MM.1S (cell line): ENCODE measurements around the gene PIP5K1A.

Source experiments
- DNase-seq: peaks from one replicate; pipeline ENCODE4 v3.0.0-alpha.2; 2015
- H2AFZ ChIP-seq: fragments of 300-600 bp; sonication (generic); 2 replicates; pipeline ENCODE4 v1.6.0; 2016; ENCODE audit warnings: antibody characterized with exemption, low read length
- H3F3A ChIP-seq: fragments of 300-600 bp; sonication (generic); 2 replicates; pipeline ENCODE4 v1.6.1; 2016; ENCODE audit warnings: mild to moderate bottlenecking, antibody characterized with exemption, low read length, moderate library complexity, mixed read lengths; ENCODE audit not compliant: insufficient read depth
- H3K27ac ChIP-seq: fragments of 300-600 bp; sonication (generic); 2 replicates; pipeline ENCODE4 v1.5.1; 2016; ENCODE audit warnings: mild to moderate bottlenecking, low read length
- H3K27me3 ChIP-seq: fragments of 300-600 bp; sonication (generic); replicated peaks from 2 replicates; pipeline ENCODE4 v1.6.0; 2016; ENCODE audit warnings: low read length; ENCODE audit not compliant: insufficient read depth
- H3K36me3 ChIP-seq: fragments of 300-600 bp; sonication (generic); replicated peaks from 2 replicates; pipeline ENCODE4 v1.6.1; 2016; ENCODE audit warnings: mild to moderate bottlenecking, low read length, mixed read lengths; ENCODE audit not compliant: insufficient read depth
- H3K4me1 ChIP-seq: fragments of 300-600 bp; sonication (generic); 2 replicates; pipeline ENCODE4 v1.6.1; 2016; ENCODE audit warnings: low read length, mixed read lengths
- H3K4me2 ChIP-seq: fragments of 300-600 bp; sonication (generic); 2 replicates; pipeline ENCODE4 v1.6.0; 2016; ENCODE audit warnings: low read depth, low read length
- H3K4me3 ChIP-seq: fragments of 300-600 bp; sonication (generic); 2 replicates; pipeline ENCODE4 v1.5.1; 2016; ENCODE audit warnings: low read length, mixed read lengths
- H3K79me2 ChIP-seq: fragments of 300-600 bp; sonication (generic); 2 replicates; pipeline ENCODE4 v1.6.1; 2016; ENCODE audit warnings: mixed run types, low read length, mixed read lengths
- H3K9ac ChIP-seq: fragments of 300-600 bp; sonication (generic); 2 replicates; pipeline ENCODE4 v1.6.1; 2016; ENCODE audit warnings: low read length, mixed read lengths
- H3K9me2 ChIP-seq: fragments of 300-600 bp; sonication (generic); replicated peaks from 2 replicates; pipeline ENCODE4 v1.6.1; 2016; ENCODE audit warnings: mild to moderate bottlenecking, low read length, mixed read lengths; ENCODE audit not compliant: insufficient read depth
- H3K9me3 ChIP-seq: fragments of 300-600 bp; sonication (generic); replicated peaks from 2 replicates; pipeline ENCODE4 v1.6.1; 2016; ENCODE audit warnings: mild to moderate bottlenecking, low read length, mixed read lengths; ENCODE audit not compliant: insufficient read depth
- H4K20me1 ChIP-seq: fragments of 300-600 bp; sonication (generic); 2 replicates; pipeline ENCODE4 v1.6.1; 2016; ENCODE audit warnings: mild to moderate bottlenecking, low read length, moderate library complexity, mixed read lengths; ENCODE audit not compliant: insufficient read depth
- CTCF ChIP-seq: fragments of 300-600 bp; sonication (generic); IDR thresholded peaks from 2 replicates; pipeline ENCODE4 v1.5.1; 2016; ENCODE audit warnings: antibody characterized with exemption, low read length, mixed read lengths
- EZH2 ChIP-seq: fragments of 300-600 bp; sonication (generic); optimal IDR thresholded peaks from 2 replicates; pipeline ENCODE3; 2017; ENCODE audit warnings: low read depth, mild to moderate bottlenecking, antibody characterized with exemption, low read length, mixed read lengths
- EZH2phosphoT487 ChIP-seq: fragments of 300-600 bp; sonication (generic); IDR thresholded peaks from 2 replicates; pipeline ENCODE4 v1.6.1; 2018; ENCODE audit warnings: antibody characterized with exemption, low read length

The PIP5K1A gene

GRCh38 chr1:151254217-151255213 lies 56.2 kb downstream of the PIP5K1A start, which contains the start of gene PSMD4:
Gene PSMD4 (plus strand): TSS chr1:151254734. CDS start chr1:151254783, 49 bp downstream.
- Histone ChIP-seq H3K27ac (peak within 1 kb of the TSS; percentile 44), H3K4me2 (peak within 1 kb of the TSS; percentile 81), H4K20me1 (no peaks in the 10 kb centered on the region), H3K9me3 (no peaks in the 10 kb centered on the region), H3K4me3 (peak within 1 kb of the TSS; percentile 84), H3K9ac (peak within 1 kb of the TSS; percentile 79), H2AFZ (peak within 1 kb of the TSS; percentile 63), H3K27me3 (no peaks in the 10 kb centered on the region), H3K9me2 (no peaks in the 10 kb centered on the region), H3K79me2 (peaks cover 51% of the 10 kb centered on the region), H3K36me3 (no peaks in the 10 kb centered on the region), H3F3A (peaks cover 13% of the 10 kb centered on the region), H3K4me1 (no peaks in the 10 kb centered on the region)
- TF ChIP-seq CTCF: no peak
- no peak for TF ChIP-seq EZH2phosphoT487
- no peak for TF ChIP-seq EZH2
- peak; percentile 99 for DNase-seq

GRCh38 chr1:151255381-151255780 lies 57.0 kb downstream of the PIP5K1A start:
- Histone ChIP-seq H4K20me1 (no peaks in the 10 kb centered on the region), H3K4me1 (no peaks in the 10 kb centered on the region), H3K79me2 (peaks cover 60% of the 10 kb centered on the region), H3K4me3 (peak overlapping the region; percentile 84), H3K36me3 (no peaks in the 10 kb centered on the region), H3K4me2 (peak overlapping the region; percentile 81), H3F3A (peaks cover 11% of the 10 kb centered on the region), H2AFZ (no peak overlapping the region; the same call in 1 of the 2 replicates), H3K27me3 (no peaks in the 10 kb centered on the region), H3K9ac (peak overlapping the region; percentile 79), H3K27ac (peak overlapping the region; percentile 44; the same call in 1 of the 2 replicates), H3K9me2 (no peaks in the 10 kb centered on the region), H3K9me3 (no peaks in the 10 kb centered on the region)
- no peak for TF ChIP-seq CTCF
- no peak for TF ChIP-seq EZH2
- TF ChIP-seq EZH2phosphoT487: no peak
- DNase-seq: peak; percentile 42

GRCh38 chr1:151259351-151259750 lies 61.0 kb downstream of the PIP5K1A start:
- Histone ChIP-seq H3K4me3 (no peak overlapping the region), H3K36me3 (no peaks in the 10 kb centered on the region), H2AFZ (no peak overlapping the region), H3K9me3 (no peaks in the 10 kb centered on the region), H3K27me3 (no peaks in the 10 kb centered on the region), H3F3A (no peaks in the 10 kb centered on the region), H3K9me2 (no peaks in the 10 kb centered on the region), H3K9ac (no peak overlapping the region), H4K20me1 (peaks cover 3% of the 10 kb centered on the region; the same call in 1 of the 2 replicates), H3K4me1 (no peaks in the 10 kb centered on the region), H3K4me2 (no peak overlapping the region), H3K79me2 (peaks cover 83% of the 10 kb centered on the region), H3K27ac (no peak overlapping the region)
- DNase-seq: no peak
- no peak for TF ChIP-seq EZH2
- TF ChIP-seq EZH2phosphoT487: no peak
- no peak for TF ChIP-seq CTCF
